SW480 (cell line): ENCODE measurements around the gene ARV1.
A peak's percentile ranks its signal among the peaks of the same experiment; 100 is the strongest.
"Not testable (repeated sequence)": the region's sequence is repeated elsewhere in the genome, so short reads cannot be mapped to it uniquely, and the experiment has no call there.

Experiments used
- DNase-seq: peaks from one replicate; pipeline ENCODE4 v3.0.0-alpha.2; 2016; ENCODE audit warnings: low spot score

ARV1 gene

GRCh38 chr1:231044588-231044987 lies 65.7 kb downstream of the ARV1 start:
- DNase-seq, result no peak

GRCh38 chr1:231045286-231045685 lies 66.4 kb downstream of the ARV1 start:
- peak; percentile 23 for DNase-seq

GRCh38 chr1:231045921-231046729 lies 67.2 kb downstream of the ARV1 start:
- not testable (repeated sequence) for DNase-seq

- DNase-seq, result no peak
Observed at GRCh38 chr1:231046730-231047395, 68.0 kb downstream of the ARV1 start.

GRCh38 chr1:231047529-231047928 lies 68.6 kb downstream of the ARV1 start:
- DNase-seq, result not testable (repeated sequence)

- DNase-seq, result not testable (repeated sequence)
Observed at GRCh38 chr1:231048419-231048818, 69.5 kb downstream of the ARV1 start.

GRCh38 chr1:231049121-231049979 lies 70.5 kb downstream of the ARV1 start:
- no peak for DNase-seq
